ENCODE data around the gene LTK.
A peak's percentile ranks its signal among the peaks of the same experiment; 100 is the strongest.
"Not testable (repeated sequence)": the region's sequence is repeated elsewhere in the genome, so short reads cannot be mapped to it uniquely, and the experiment has no call there.

LTK gene

GRCh38 chr15:41473418-41473817 lies 40.2 kb downstream of the LTK start:
- DNase-seq, result no peak

DNA sequence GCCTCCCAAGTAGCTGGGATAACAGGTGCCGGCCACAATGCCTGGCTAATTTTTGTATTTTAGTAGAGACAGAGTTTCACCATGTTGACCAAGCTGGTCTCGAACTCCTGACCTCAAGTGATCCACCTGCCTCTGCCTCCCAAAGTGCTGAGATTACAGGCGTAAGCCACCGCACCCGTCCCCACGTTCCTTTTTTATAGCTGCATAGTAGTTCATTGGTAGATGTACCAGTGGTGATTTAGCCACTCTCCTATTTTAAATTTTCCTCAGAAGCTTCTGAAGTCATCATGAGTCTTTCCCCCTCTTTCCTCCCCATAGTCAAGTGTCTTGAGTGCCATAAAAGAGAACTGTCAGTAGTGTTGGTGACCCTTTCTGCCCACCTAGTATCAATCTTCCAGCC lies 44.0 kb downstream of the LTK start:
- not testable (repeated sequence) for DNase-seq

DNA sequence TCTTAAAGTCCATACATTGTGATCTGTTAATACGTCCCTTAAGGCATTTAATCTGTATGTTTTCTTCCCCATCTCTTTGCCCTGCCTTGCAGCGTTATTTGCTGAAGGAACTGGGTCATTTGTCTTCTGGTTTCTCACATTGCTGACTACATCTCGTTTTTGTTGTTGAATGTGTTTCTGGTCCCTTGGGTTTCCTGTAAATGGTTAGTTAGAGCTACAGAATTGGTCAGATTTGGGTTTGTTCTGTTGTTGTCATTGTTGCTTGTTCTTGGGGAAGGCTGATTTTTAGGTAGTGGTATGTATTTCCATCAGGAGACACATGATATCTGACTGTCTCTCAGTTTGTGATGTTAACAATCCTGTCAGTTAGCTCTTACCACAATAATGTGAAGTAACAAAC lies 46.9 kb downstream of the LTK start:
- no peak for DNase-seq

DNA sequence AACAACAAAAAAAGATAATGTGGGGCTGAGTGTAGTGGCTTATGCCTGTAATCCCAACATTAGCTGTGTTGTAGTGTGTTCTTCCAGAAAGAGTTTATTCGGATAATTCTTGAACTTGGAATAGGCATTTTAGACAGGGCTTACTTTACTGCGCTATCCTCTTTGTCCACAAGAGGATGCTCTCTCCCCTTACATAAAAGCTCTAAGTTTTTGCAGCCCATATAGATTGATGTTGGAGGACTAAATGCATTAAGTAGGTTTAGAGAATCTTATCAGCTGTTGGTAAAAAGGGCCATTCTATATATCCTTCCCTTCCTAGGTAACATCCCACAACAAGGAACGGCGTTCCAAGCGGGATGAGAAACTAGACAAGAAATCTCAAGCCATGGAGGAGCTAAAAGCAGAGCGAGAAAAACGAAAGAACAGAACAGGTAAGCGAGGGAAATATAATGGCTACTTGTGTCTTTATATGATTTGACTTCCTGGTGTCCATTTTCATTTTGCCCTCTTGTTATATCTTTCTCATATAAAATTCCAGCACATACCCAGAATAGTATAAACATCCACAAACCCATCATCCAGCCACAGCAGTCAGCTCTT lies 47.7 kb downstream of the LTK start:
- DNase-seq, result peak; percentile 16

- no peak for DNase-seq
These were observed 48.6 kb downstream of the LTK start for GRCh38 chr15:41464889-41465580.

GRCh38 chr15:41462084-41462795 lies 51.4 kb downstream of the LTK start:
- no peak for DNase-seq
